ENCODE results near the gene KCNMB1. TPM values are rescaled to one million over a fixed set of nuclear protein-coding genes. Genes with fewer than 3 reads are reported as not detected.

The KCNMB1 gene
- polyA plus RNA-seq, 1 experiment: 0.04 TPM

GRCh38 chr5:170393235-170393634 is 4.1 kb upstream of the KCNMB1 start:
- POLR2A ChIA-PET: no interaction called here
- no peak for TF ChIP-seq CTCF (IDR thresholded peaks at IDR 0.05; ENCODE audit: insufficient read depth, low read depth, low read length)

GRCh38 chr5:170390472-170390871 is 1.3 kb upstream of the KCNMB1 start:
- H3K27me3 ChIP-seq (ENCODE audit: control insufficient read depth, insufficient read depth, low read length): peaks cover 2% of the 10 kb centered on the region; the same call in 1 of the 2 replicates
- H3K4me3 ChIP-seq (ENCODE audit: low read depth, low read length): no peak overlapping the region
- DNase-seq (ENCODE audit: low read depth): no peak
- TF ChIP-seq CTCF (IDR thresholded peaks at IDR 0.05; ENCODE audit: insufficient read depth, low read depth, low read length): no peak
- POLR2A ChIA-PET: no interaction called here
- CTCF ChIA-PET: no interaction called here
- no peaks in the 10 kb centered on the region for H3K36me3 ChIP-seq (ENCODE audit: control insufficient read depth, insufficient read depth, low read length)

More at GRCh38 chr5:170393235-170393634, 4.1 kb upstream of the KCNMB1 start:
- no peak for DNase-seq (ENCODE audit: low read depth)
- CTCF ChIA-PET: interaction anchor here (1.1 kb wide), 1 partner anchor 83 kb away, joined by 3 read pairs; no protein-coding TSS in a partner anchor
- Histone ChIP-seq H3K27me3 (ENCODE audit: control insufficient read depth, insufficient read depth, low read length) (peaks cover 2% of the 10 kb centered on the region; the same call in 1 of the 2 replicates), H3K36me3 (ENCODE audit: control insufficient read depth, insufficient read depth, low read length) (no peaks in the 10 kb centered on the region), H3K4me3 (ENCODE audit: low read depth, low read length) (no peak overlapping the region)

GRCh38 chr5:170389550-170389892 is 354 bp upstream of the KCNMB1 start:
- H3K4me3 ChIP-seq (ENCODE audit: low read depth, low read length): no peak overlapping the region
- TF ChIP-seq CTCF (IDR thresholded peaks at IDR 0.05; ENCODE audit: insufficient read depth, low read depth, low read length): no peak
- ChIA-PET CTCF (interaction anchor here (0.6 kb wide), 2 partner anchors 145 to 1680 kb away, joined by 4 read pairs; no protein-coding TSS in a partner anchor), POLR2A (no interaction called here)
- peaks cover 2% of the 10 kb centered on the region; the same call in 1 of the 2 replicates for H3K27me3 ChIP-seq (ENCODE audit: control insufficient read depth, insufficient read depth, low read length)
- H3K36me3 ChIP-seq (ENCODE audit: control insufficient read depth, insufficient read depth, low read length): no peaks in the 10 kb centered on the region
- DNase-seq (ENCODE audit: low read depth): no peak

GRCh38 chr5:170387775-170388639 is 1.2 kb downstream of the KCNMB1 start:
- H3K36me3 ChIP-seq (ENCODE audit: control insufficient read depth, insufficient read depth, low read length): no peaks in the 10 kb centered on the region
- no peaks in the 10 kb centered on the region for H3K27me3 ChIP-seq (ENCODE audit: control insufficient read depth, insufficient read depth, low read length)
- ChIA-PET CTCF (no interaction called here), POLR2A (no interaction called here)
- no peak for DNase-seq (ENCODE audit: low read depth)
- no peak for TF ChIP-seq CTCF (IDR thresholded peaks at IDR 0.05; ENCODE audit: insufficient read depth, low read depth, low read length)
- no peak overlapping the region for H3K4me3 ChIP-seq (ENCODE audit: low read depth, low read length)

GRCh38 chr5:170386743-170387395 is 2.3 kb downstream of the KCNMB1 start:
- DNase-seq (ENCODE audit: low read depth): no peak
- ChIA-PET POLR2A (no interaction called here), CTCF (no interaction called here)
- Histone ChIP-seq H3K4me3 (ENCODE audit: low read depth, low read length) (no peak overlapping the region), H3K36me3 (ENCODE audit: control insufficient read depth, insufficient read depth, low read length) (no peaks in the 10 kb centered on the region), H3K27me3 (ENCODE audit: control insufficient read depth, insufficient read depth, low read length) (no peaks in the 10 kb centered on the region)
- no peak for TF ChIP-seq CTCF (IDR thresholded peaks at IDR 0.05; ENCODE audit: insufficient read depth, low read depth, low read length)

Measured in BJ (cell line).